Activated CD8-positive, alpha-beta T cell treated with anti-CD3 and anti-CD28 coated beads for 36 hours (primary cell): ENCODE measurements around the gene CACNB3. TPM values are rescaled to one million over a fixed set of nuclear protein-coding genes. Genes with fewer than 3 reads are reported as not detected.

Experiments
- ATAC-seq: fragments of 200-7000 bp; cut with Tn5 transposase; one replicate; pipeline ENCODE4 v1.10.0; 2021; ENCODE audit warnings: mild to moderate bottlenecking, moderate library complexity
- CTCF ChIA-PET: fragments of 350-600 bp; sonication (Branson Sonifier 250); formaldehyde crosslinking; loops from one replicate; lab custom pipeline; 2021; ENCODE audit warnings: antibody characterized with exemption; lab: Charles Lee
- POLR2A ChIA-PET: fragments of 350-600 bp; sonication (Branson Sonifier 250); formaldehyde crosslinking; loops from one replicate; lab custom pipeline; 2021; ENCODE audit warnings: antibody characterized with exemption; lab: Charles Lee
- DNase-seq: peaks from one replicate; pipeline ENCODE4 v3.0.0-alpha.2; 2020
- H3K27ac Mint-ChIP-seq: one replicate; pipeline ENCODE4 v1.8.0; 2021; ENCODE audit warnings: mild to moderate bottlenecking, mixed read lengths
- H3K27me3 Mint-ChIP-seq: one replicate; pipeline ENCODE4 v1.8.0; 2021; ENCODE audit warnings: mixed read lengths
- H3K36me3 Mint-ChIP-seq: one replicate; pipeline ENCODE4 v1.8.0; 2021; ENCODE audit warnings: low read depth, mixed read lengths
- H3K4me1 Mint-ChIP-seq: one replicate; pipeline ENCODE4 v1.8.0; 2021; ENCODE audit warnings: low read depth, mixed read lengths
- H3K4me3 Mint-ChIP-seq: one replicate; pipeline ENCODE4 v1.8.0; 2021; ENCODE audit warnings: mild to moderate bottlenecking, moderate library complexity, mixed read lengths
- H3K9me3 Mint-ChIP-seq: one replicate; pipeline ENCODE4 v1.8.0; 2021; ENCODE audit warnings: mixed read lengths
- intact Hi-C: fragments of 100-400 bp; cut with micrococcal nuclease; formaldehyde crosslinking; loops from one replicate; pipeline ENCODE4 v1.10.0; 2022
- total RNA-seq, 2 experiments: library from RNA; stranded (reverse); gene quantifications; one replicate each; pipeline ENCODE4 v1.2.3, GENCODE V29; 2021
- TF ChIP-seq, protein P1 (sequence below): fragments of 200-600 bp; IDR thresholded peaks from one replicate; pipeline ENCODE4 v1.8.0; 2022; ENCODE audit warnings: antibody characterized with exemption, mild to moderate bottlenecking

The CACNB3 gene
- total RNA-seq, 2 experiments from 2014 or later, result 7.7 to 8.2 TPM

- peaks cover 19% of the 10 kb centered on the region for H3K27me3 Mint-ChIP-seq
- no peak for ATAC-seq
- POLR2A ChIA-PET, result interaction anchor here (0.7 to 1.7 kb wide), 5 partner anchors 20 to 176 kb away, joined by 3 to 4 read pairs (median 3); partner anchors contain the start of gene KANSL2
- TF ChIP-seq, protein P1, sequence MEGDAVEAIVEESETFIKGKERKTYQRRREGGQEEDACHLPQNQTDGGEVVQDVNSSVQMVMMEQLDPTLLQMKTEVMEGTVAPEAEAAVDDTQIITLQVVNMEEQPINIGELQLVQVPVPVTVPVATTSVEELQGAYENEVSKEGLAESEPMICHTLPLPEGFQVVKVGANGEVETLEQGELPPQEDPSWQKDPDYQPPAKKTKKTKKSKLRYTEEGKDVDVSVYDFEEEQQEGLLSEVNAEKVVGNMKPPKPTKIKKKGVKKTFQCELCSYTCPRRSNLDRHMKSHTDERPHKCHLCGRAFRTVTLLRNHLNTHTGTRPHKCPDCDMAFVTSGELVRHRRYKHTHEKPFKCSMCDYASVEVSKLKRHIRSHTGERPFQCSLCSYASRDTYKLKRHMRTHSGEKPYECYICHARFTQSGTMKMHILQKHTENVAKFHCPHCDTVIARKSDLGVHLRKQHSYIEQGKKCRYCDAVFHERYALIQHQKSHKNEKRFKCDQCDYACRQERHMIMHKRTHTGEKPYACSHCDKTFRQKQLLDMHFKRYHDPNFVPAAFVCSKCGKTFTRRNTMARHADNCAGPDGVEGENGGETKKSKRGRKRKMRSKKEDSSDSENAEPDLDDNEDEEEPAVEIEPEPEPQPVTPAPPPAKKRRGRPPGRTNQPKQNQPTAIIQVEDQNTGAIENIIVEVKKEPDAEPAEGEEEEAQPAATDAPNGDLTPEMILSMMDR, result no peak
- H3K9me3 Mint-ChIP-seq, result no peaks in the 10 kb centered on the region
- no peak overlapping the region for H3K27ac Mint-ChIP-seq
- H3K36me3 Mint-ChIP-seq, result no peaks in the 10 kb centered on the region
- no peak overlapping the region for H3K4me3 Mint-ChIP-seq
- peaks cover 10% of the 10 kb centered on the region for H3K4me1 Mint-ChIP-seq
- no peak for DNase-seq
- intact Hi-C loops, result loop anchor here (1.0 kb wide), 1 partner anchor 42 kb away; no protein-coding TSS in a partner anchor
- CTCF ChIA-PET, result interaction anchor here (0.6 to 8.0 kb wide), 30 partner anchors 10 to 293 kb away, joined by 3 to 204 read pairs (median 4); partner anchors contain the start of gene RND1
These were observed 23.4 kb upstream of the CACNB3 start for GRCh38 chr12:48794870-48795269.

GRCh38 chr12:48795550-48796455 is 22.5 kb upstream of the CACNB3 start:
- Mint-ChIP-seq H3K4me1 (peaks cover 10% of the 10 kb centered on the region), H3K9me3 (no peaks in the 10 kb centered on the region)

DNA sequence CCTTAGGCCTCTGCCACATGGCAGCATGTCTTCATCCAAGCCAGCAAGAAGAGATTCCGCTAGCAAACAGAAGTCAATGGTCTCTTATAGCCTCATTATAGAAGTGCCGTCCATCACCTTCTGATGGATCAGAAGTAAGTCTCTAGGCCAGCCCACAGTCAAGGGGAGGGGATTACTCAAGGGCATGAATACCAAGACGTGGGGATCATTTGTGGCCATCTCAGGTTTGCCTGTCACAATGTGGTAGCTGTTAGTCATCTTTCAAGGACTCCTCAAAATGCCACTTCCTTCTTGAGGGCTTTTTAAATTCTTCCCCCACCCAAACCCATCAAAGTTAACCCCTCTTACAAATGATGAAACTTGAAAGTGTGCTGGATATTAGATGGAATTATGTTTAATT is 21.3 kb upstream of the CACNB3 start:
- intact Hi-C loops, result no loop called here
- POLR2A ChIA-PET, result interaction anchor here (1.6 kb wide), 1 partner anchor 44 kb away, joined by 4 read pairs; no protein-coding TSS in a partner anchor
- H3K36me3 Mint-ChIP-seq, result no peaks in the 10 kb centered on the region
- H3K4me1 Mint-ChIP-seq, result peaks cover 10% of the 10 kb centered on the region
- no peaks in the 10 kb centered on the region for H3K9me3 Mint-ChIP-seq
- TF ChIP-seq, protein P1, result no peak
- no peak overlapping the region for H3K27ac Mint-ChIP-seq
- no peak overlapping the region for H3K4me3 Mint-ChIP-seq
- DNase-seq (peak; percentile 73), ATAC-seq (peak; percentile 92)
- H3K27me3 Mint-ChIP-seq, result peaks cover 11% of the 10 kb centered on the region
- CTCF ChIA-PET, result interaction anchor here (0.6 to 8.0 kb wide), 15 partner anchors 8 to 268 kb away, joined by 3 to 204 read pairs (median 6); partner anchors contain the start of gene DDX23

More at GRCh38 chr12:48795550-48796455, 22.5 kb upstream of the CACNB3 start:
- ATAC-seq, result peak; percentile 80
- TF ChIP-seq, protein P1, result peak; percentile 97
- POLR2A ChIA-PET, result interaction anchor here (0.7 to 1.6 kb wide), 4 partner anchors 19 to 45 kb away, joined by 3 to 4 read pairs (median 3); no protein-coding TSS in a partner anchor
- Mint-ChIP-seq H3K4me3 (no peak overlapping the region), H3K27ac (no peak overlapping the region), H3K27me3 (peaks cover 12% of the 10 kb centered on the region), H3K36me3 (no peaks in the 10 kb centered on the region)
- intact Hi-C loops, result loop anchor here (1.0 kb wide), 1 partner anchor 43 kb away; no protein-coding TSS in a partner anchor
- CTCF ChIA-PET, result interaction anchor here (0.6 to 8.0 kb wide), 41 partner anchors 9 to 255 kb away, joined by 3 to 204 read pairs (median 4); partner anchors contain the start of genes DDX23 and RND1
- DNase-seq, result peak; percentile 73

DNA sequence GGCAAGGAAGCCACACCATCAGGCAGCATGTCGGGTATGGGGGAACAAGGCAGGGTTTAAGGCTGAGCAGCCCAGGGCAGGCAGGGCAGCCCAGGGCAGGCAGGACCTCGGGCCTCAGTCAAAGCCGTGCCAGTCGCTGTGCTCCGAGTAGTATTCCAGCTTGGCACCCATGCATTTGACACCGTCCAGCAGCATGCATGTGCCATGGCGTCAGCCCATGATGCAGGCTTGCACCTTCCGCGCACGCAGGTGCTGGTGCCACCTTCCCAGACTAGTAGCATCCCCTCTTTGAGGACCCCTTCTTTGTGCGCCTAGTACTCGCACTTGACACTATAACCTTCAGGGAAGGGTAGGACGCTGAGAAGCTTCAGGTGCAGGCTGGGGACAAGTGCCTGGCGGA is 17.8 kb upstream of the CACNB3 start:
- Mint-ChIP-seq H3K4me3 (no peak overlapping the region), H3K27ac (no peak overlapping the region), H3K27me3 (peaks cover 2% of the 10 kb centered on the region), H3K9me3 (no peaks in the 10 kb centered on the region), H3K36me3 (no peaks in the 10 kb centered on the region), H3K4me1 (peaks cover 15% of the 10 kb centered on the region)
- CTCF ChIA-PET, result interaction anchor here (1.2 to 2.2 kb wide), 3 partner anchors 13 to 47 kb away, joined by 3 to 7 read pairs (median 3); no protein-coding TSS in a partner anchor
- POLR2A ChIA-PET, result no interaction called here
- TF ChIP-seq, protein P1, result no peak
- DNase-seq, result no peak
- no peak for ATAC-seq
- intact Hi-C loops, result no loop called here
